Measurements from ENCODE around the gene PTN. TPM values are rescaled to one million over a fixed set of nuclear protein-coding genes. Genes with fewer than 3 reads are reported as not detected.

Gene PTN, protein sequence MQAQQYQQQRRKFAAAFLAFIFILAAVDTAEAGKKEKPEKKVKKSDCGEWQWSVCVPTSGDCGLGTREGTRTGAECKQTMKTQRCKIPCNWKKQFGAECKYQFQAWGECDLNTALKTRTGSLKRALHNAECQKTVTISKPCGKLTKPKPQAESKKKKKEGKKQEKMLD
- polyA plus RNA-seq (2011; rRNA removed) (136 and 168 TPM in 2 replicates), polyA minus RNA-seq (2011; rRNA and poly(A)+ RNA removed) (34.4 and 41.2 TPM in 2 replicates)

DNA sequence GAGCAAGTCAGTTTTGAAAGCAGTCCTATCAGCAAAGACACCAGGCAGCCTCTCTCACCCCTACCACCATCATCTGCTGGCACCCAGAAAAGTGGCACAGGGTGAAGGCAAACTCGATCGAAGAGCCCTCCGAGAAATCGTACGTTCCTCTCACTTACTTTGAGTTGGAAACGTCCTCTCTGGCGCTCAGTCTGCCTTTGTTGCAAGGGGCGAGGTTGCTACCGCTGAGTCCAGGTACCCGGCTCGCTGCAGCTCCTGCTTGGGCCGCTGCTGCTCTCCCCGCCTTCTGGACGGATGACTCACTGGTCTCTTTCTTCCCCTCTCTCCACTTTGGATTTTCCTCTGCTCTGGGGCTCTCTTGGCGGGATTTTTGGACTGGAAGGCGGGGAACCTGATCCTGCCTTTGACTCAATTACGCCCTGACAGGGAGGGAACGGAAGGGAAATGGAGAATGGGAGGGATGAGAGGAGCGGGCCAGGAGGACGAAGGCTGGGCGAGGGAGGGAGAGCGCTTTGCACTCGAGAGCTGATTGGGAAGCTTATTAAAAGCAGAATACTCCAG, at the start of gene PTN:
Gene PTN (minus strand): TSS at position 453 of the 561 bp plus-strand sequence. CDS start 88,760 bp downstream, outside the sequence.
- TF ChIP-seq, protein P1, sequence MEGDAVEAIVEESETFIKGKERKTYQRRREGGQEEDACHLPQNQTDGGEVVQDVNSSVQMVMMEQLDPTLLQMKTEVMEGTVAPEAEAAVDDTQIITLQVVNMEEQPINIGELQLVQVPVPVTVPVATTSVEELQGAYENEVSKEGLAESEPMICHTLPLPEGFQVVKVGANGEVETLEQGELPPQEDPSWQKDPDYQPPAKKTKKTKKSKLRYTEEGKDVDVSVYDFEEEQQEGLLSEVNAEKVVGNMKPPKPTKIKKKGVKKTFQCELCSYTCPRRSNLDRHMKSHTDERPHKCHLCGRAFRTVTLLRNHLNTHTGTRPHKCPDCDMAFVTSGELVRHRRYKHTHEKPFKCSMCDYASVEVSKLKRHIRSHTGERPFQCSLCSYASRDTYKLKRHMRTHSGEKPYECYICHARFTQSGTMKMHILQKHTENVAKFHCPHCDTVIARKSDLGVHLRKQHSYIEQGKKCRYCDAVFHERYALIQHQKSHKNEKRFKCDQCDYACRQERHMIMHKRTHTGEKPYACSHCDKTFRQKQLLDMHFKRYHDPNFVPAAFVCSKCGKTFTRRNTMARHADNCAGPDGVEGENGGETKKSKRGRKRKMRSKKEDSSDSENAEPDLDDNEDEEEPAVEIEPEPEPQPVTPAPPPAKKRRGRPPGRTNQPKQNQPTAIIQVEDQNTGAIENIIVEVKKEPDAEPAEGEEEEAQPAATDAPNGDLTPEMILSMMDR (IDR thresholded peaks at IDR 0.05; ENCODE audit: low read depth, low read length) = no peak
- ChIA-PET CTCF (interaction anchor here (0.5 to 1.9 kb wide), 5 partner anchors 11 to 1714 kb away, joined by 3 to 7 read pairs (median 4); no protein-coding TSS in a partner anchor), POLR2A (interaction anchor here (0.8 kb wide), 1 partner anchor 385 kb away, joined by 3 read pairs; no protein-coding TSS in a partner anchor)
- H3K4me3 ChIP-seq (ENCODE audit: low read depth, low read length) = peak within 1 kb of the TSS; percentile 86
- no peaks in the 10 kb centered on the region for H3K27me3 ChIP-seq (ENCODE audit: control insufficient read depth, insufficient read depth, low read length)
- peak within 1 kb of the TSS; percentile 41 for H3K27ac ChIP-seq (ENCODE audit: low read depth, low read length)
- peak; percentile 43 for DNase-seq (ENCODE audit: low read depth, low spot score)
- H3K9me3 ChIP-seq (ENCODE audit: control insufficient read depth, insufficient read depth, low read length) = no peaks in the 10 kb centered on the region; the same call in 1 of the 2 replicates

DNA sequence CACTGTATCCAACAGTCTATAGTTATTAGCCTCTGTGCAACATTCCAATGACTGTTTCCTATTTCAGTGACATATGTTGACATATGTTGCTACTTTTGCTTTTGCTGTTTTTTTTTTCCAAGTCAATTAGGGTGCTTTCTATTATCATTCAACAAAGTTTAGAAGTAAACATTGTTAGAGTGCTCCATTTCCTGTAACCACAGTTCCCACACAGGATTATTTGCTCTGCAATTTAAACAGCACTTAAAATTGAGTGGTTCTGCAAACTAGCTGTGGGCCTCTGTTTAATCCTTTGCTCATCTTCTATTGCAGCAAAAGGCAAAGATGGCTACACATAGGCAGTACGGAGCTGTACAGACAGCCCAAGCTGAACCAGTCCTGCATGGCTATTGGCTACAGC, 46.5 kb upstream of the PTN start:
- no peak overlapping the region for H3K4me3 ChIP-seq (ENCODE audit: low read depth, low read length)
- H3K9me3 ChIP-seq (ENCODE audit: control insufficient read depth, insufficient read depth, low read length) = no peaks in the 10 kb centered on the region
- H3K27me3 ChIP-seq (ENCODE audit: control insufficient read depth, insufficient read depth, low read length) = no peaks in the 10 kb centered on the region
- CTCF ChIA-PET = no interaction called here
- TF ChIP-seq, protein P1 (IDR thresholded peaks at IDR 0.05; ENCODE audit: low read depth, low read length) = no peak
- POLR2A ChIA-PET = no interaction called here
- no peak overlapping the region for H3K27ac ChIP-seq (ENCODE audit: low read depth, low read length)
- no peak for DNase-seq (ENCODE audit: low read depth, low spot score)

DNA sequence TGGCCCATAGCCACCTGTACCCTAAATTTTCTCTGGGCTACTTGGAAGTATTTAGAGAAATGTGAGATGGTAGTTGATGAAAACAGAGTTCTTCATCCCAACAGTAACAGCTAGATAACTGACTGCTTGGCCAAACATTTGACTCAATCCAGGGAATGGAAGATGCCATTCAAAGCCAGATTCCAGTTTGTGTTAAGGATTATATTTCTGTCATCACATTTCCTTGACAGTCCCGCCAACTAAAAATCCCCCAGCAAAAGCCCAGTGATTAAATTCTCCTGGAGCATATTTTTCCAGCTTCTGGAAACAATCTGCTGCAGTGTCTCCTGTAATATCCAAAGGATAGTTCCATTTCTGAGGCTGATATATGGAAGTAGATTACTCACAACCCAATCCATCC, 45.4 kb upstream of the PTN start:
- DNase-seq (ENCODE audit: low read depth, low spot score) = no peak
- POLR2A ChIA-PET = interaction anchor here (0.7 kb wide), 1 partner anchor 61 kb away, joined by 3 read pairs; no protein-coding TSS in a partner anchor
- H3K9me3 ChIP-seq (ENCODE audit: control insufficient read depth, insufficient read depth, low read length) = no peaks in the 10 kb centered on the region
- TF ChIP-seq, protein P1 (IDR thresholded peaks at IDR 0.05; ENCODE audit: low read depth, low read length) = no peak
- no peak overlapping the region for H3K27ac ChIP-seq (ENCODE audit: low read depth, low read length)
- CTCF ChIA-PET = no interaction called here
- no peak overlapping the region for H3K4me3 ChIP-seq (ENCODE audit: low read depth, low read length)
- H3K27me3 ChIP-seq (ENCODE audit: control insufficient read depth, insufficient read depth, low read length) = no peaks in the 10 kb centered on the region

DNA sequence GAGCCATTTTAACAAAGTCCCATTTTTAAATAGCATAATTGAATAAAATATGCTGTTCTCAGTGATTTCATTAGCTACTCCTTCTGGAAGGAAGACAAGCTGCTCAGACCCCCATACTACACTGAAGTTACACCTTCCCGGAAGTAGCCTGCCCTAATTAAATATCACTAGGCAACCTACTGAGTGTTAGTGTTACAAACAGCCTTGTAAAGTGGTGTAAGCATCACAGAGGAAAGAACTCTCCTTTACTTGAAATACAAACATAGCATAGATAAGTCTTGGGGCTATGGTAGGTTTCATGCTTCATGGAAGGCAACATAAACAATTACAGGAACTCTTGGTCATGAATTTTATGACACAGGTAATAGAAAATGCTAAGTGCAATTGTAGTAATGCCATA, 43.4 kb upstream of the PTN start:
- TF ChIP-seq, protein P1 (IDR thresholded peaks at IDR 0.05; ENCODE audit: low read depth, low read length) = no peak
- CTCF ChIA-PET = no interaction called here
- no peaks in the 10 kb centered on the region for H3K9me3 ChIP-seq (ENCODE audit: control insufficient read depth, insufficient read depth, low read length)
- no peak overlapping the region for H3K4me3 ChIP-seq (ENCODE audit: low read depth, low read length)
- no peak for DNase-seq (ENCODE audit: low read depth, low spot score)
- no peaks in the 10 kb centered on the region for H3K27me3 ChIP-seq (ENCODE audit: control insufficient read depth, insufficient read depth, low read length)
- POLR2A ChIA-PET = no interaction called here
- no peak overlapping the region for H3K27ac ChIP-seq (ENCODE audit: low read depth, low read length)

DNA sequence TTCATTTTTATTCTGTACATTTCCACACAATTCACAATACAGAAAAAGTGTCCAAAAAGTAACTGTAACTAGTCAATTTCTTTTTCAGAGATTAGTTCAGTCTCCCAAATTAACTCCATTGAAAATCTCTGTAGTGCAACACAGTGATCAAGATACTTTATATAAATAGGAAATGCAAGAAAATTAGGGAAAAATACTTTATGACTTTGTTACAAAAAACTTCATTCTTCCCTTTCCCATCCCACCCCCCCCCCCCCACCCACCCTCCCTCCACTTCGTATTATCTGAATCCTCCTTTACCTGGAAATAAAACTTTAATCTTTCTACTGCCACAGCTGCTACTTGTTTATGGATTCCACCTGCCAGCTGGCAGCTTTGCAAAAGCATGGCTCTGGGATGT, 37.5 kb upstream of the PTN start:
- CTCF ChIA-PET = no interaction called here
- no peak for DNase-seq (ENCODE audit: low read depth, low spot score)
- Histone ChIP-seq H3K4me3 (ENCODE audit: low read depth, low read length) (no peak overlapping the region), H3K27me3 (ENCODE audit: control insufficient read depth, insufficient read depth, low read length) (no peaks in the 10 kb centered on the region), H3K27ac (ENCODE audit: low read depth, low read length) (no peak overlapping the region), H3K9me3 (ENCODE audit: control insufficient read depth, insufficient read depth, low read length) (no peaks in the 10 kb centered on the region)
- TF ChIP-seq, protein P1 (IDR thresholded peaks at IDR 0.05; ENCODE audit: low read depth, low read length) = no peak
- POLR2A ChIA-PET = no interaction called here

Measured in AG04450 (cell line).